Measurements from ENCODE around the gene STAMBP. TPM values are rescaled to one million over a fixed set of nuclear protein-coding genes. Genes with fewer than 3 reads are reported as not detected.

Gene STAMBP
- total RNA-seq, 1 experiment from 2014 or later = 76.6 TPM

- H3K9me3 ChIP-seq (replicated peaks) = no peaks in the 10 kb centered on the region
- H3K4me1 ChIP-seq (replicated peaks) = no peaks in the 10 kb centered on the region
- no peak overlapping the region for H3K27ac ChIP-seq
- H3K4me3 ChIP-seq = no peak overlapping the region
- peaks cover 10% of the 10 kb centered on the region; the same call in 1 of the 2 replicates for H3K27me3 ChIP-seq (replicated peaks)
- H3K36me3 ChIP-seq = 0 out of 2 replicates have a peak, but pooled peaks cover 2% of the 10 kb centered on the region
- peak in 1 of 2 experiments; percentile 37 for DNase-seq (ENCODE audit: low read depth in 1 of 2, low spot score in 2 of 2)
These were observed 4.7 kb upstream of the STAMBP start for GRCh38 chr2:73823916-73824523.

GRCh38 chr2:73825408-73825807 lies 3.4 kb upstream of the STAMBP start:
- Histone ChIP-seq H3K9me3 (replicated peaks) (no peaks in the 10 kb centered on the region), H3K4me1 (replicated peaks) (peaks cover 7% of the 10 kb centered on the region), H3K36me3 (0 out of 2 replicates have a peak, but pooled peaks cover 3% of the 10 kb centered on the region), H3K4me3 (no peak overlapping the region), H3K27ac (no peak overlapping the region), H3K27me3 (replicated peaks) (peaks cover 4% of the 10 kb centered on the region; the same call in 1 of the 2 replicates)
- DNase-seq (ENCODE audit: low read depth in 1 of 2, low spot score in 2 of 2) = no peak

- no peak overlapping the region for H3K27ac ChIP-seq
- 0 out of 2 replicates have a peak, but pooled peaks cover 11% of the 10 kb centered on the region for H3K36me3 ChIP-seq
- DNase-seq (ENCODE audit: low read depth in 1 of 2, low spot score in 2 of 2) = no peak
- H3K4me1 ChIP-seq (replicated peaks) = peaks cover 13% of the 10 kb centered on the region
- H3K4me3 ChIP-seq = no peak overlapping the region
- no peaks in the 10 kb centered on the region for H3K27me3 ChIP-seq (replicated peaks)
- no peaks in the 10 kb centered on the region for H3K9me3 ChIP-seq (replicated peaks)
These were observed 1.7 kb upstream of the STAMBP start for GRCh38 chr2:73827018-73827417.

GRCh38 chr2:73827660-73828388 lies 937 bp upstream of the STAMBP start:
- Histone ChIP-seq H3K36me3 (peaks cover 16% of the 10 kb centered on the region), H3K4me3 (no peak overlapping the region), H3K9me3 (replicated peaks) (no peaks in the 10 kb centered on the region), H3K4me1 (replicated peaks) (peaks cover 16% of the 10 kb centered on the region), H3K27ac (no peak overlapping the region), H3K27me3 (replicated peaks) (no peaks in the 10 kb centered on the region)
- no peak for DNase-seq (ENCODE audit: low read depth in 1 of 2, low spot score in 2 of 2)

- H3K4me3 ChIP-seq = peak overlapping the region; percentile 65
- peaks cover 22% of the 10 kb centered on the region for H3K36me3 ChIP-seq
- H3K4me1 ChIP-seq (replicated peaks) = peaks cover 19% of the 10 kb centered on the region
- no peaks in the 10 kb centered on the region for H3K9me3 ChIP-seq (replicated peaks)
- DNase-seq (ENCODE audit: low read depth in 1 of 2, low spot score in 2 of 2) = no peak
- H3K27ac ChIP-seq = no peak overlapping the region
- no peaks in the 10 kb centered on the region for H3K27me3 ChIP-seq (replicated peaks)
These were observed 358 bp upstream of the STAMBP start for GRCh38 chr2:73828389-73828817.

- peaks cover 19% of the 10 kb centered on the region for H3K4me1 ChIP-seq (replicated peaks)
- H3K9me3 ChIP-seq (replicated peaks) = no peaks in the 10 kb centered on the region
- peak in 1 of 2 experiments; percentile 7 for DNase-seq (ENCODE audit: low read depth in 1 of 2, low spot score in 2 of 2)
- H3K36me3 ChIP-seq = peaks cover 38% of the 10 kb centered on the region
- H3K4me3 ChIP-seq = no peak overlapping the region
- H3K27ac ChIP-seq = no peak overlapping the region
- no peaks in the 10 kb centered on the region for H3K27me3 ChIP-seq (replicated peaks)
These were observed 2.2 kb downstream of the STAMBP start for GRCh38 chr2:73830871-73831401.

- no peaks in the 10 kb centered on the region for H3K27me3 ChIP-seq (replicated peaks)
- no peak overlapping the region for H3K27ac ChIP-seq
- DNase-seq (ENCODE audit: low read depth in 1 of 2, low spot score in 2 of 2) = peak in 1 of 2 experiments; percentile 7
These were observed 4.2 kb downstream of the STAMBP start for GRCh38 chr2:73832930-73833329.

GRCh38 chr2:73836141-73836943 lies 7.6 kb downstream of the STAMBP start:
- Histone ChIP-seq H3K4me1 (replicated peaks) (peaks cover 7% of the 10 kb centered on the region), H3K36me3 (peaks cover 57% of the 10 kb centered on the region), H3K27me3 (replicated peaks) (no peaks in the 10 kb centered on the region), H3K9me3 (replicated peaks) (no peaks in the 10 kb centered on the region), H3K27ac (no peak overlapping the region), H3K4me3 (no peak overlapping the region)
- no peak for DNase-seq (ENCODE audit: low read depth in 1 of 2, low spot score in 2 of 2)

More at GRCh38 chr2:73832930-73833329, 4.2 kb downstream of the STAMBP start:
- Histone ChIP-seq H3K36me3 (peaks cover 54% of the 10 kb centered on the region), H3K4me3 (no peak overlapping the region), H3K9me3 (replicated peaks) (no peaks in the 10 kb centered on the region), H3K4me1 (replicated peaks) (peaks cover 19% of the 10 kb centered on the region)

GRCh38 chr2:73837847-73838585 lies 9.3 kb downstream of the STAMBP start:
- Histone ChIP-seq H3K9me3 (replicated peaks) (no peaks in the 10 kb centered on the region), H3K36me3 (peaks cover 64% of the 10 kb centered on the region), H3K4me1 (replicated peaks) (peaks cover under 1% of the 10 kb centered on the region), H3K27ac (no peak overlapping the region), H3K27me3 (replicated peaks) (no peaks in the 10 kb centered on the region), H3K4me3 (no peak overlapping the region)
- DNase-seq (ENCODE audit: low read depth in 1 of 2, low spot score in 2 of 2) = no peak

- H3K4me3 ChIP-seq = no peak overlapping the region
- DNase-seq (ENCODE audit: low read depth in 1 of 2, low spot score in 2 of 2) = peak in 1 of 2 experiments; percentile 3
- no peak overlapping the region for H3K27ac ChIP-seq
- no peaks in the 10 kb centered on the region for H3K9me3 ChIP-seq (replicated peaks)
- H3K36me3 ChIP-seq = peaks cover 62% of the 10 kb centered on the region
- H3K4me1 ChIP-seq (replicated peaks) = no peaks in the 10 kb centered on the region; the same call in 1 of the 2 replicates
- H3K27me3 ChIP-seq (replicated peaks) = no peaks in the 10 kb centered on the region
These were observed 10.3 kb downstream of the STAMBP start for GRCh38 chr2:73838889-73839534.

- Histone ChIP-seq H3K9me3 (replicated peaks) (no peaks in the 10 kb centered on the region), H3K27me3 (replicated peaks) (no peaks in the 10 kb centered on the region), H3K4me1 (replicated peaks) (no peaks in the 10 kb centered on the region; the same call in 1 of the 2 replicates), H3K4me3 (no peak overlapping the region), H3K27ac (no peak overlapping the region), H3K36me3 (peaks cover 64% of the 10 kb centered on the region)
- no peak for DNase-seq (ENCODE audit: low read depth in 1 of 2, low spot score in 2 of 2)
These were observed 11.1 kb downstream of the STAMBP start for GRCh38 chr2:73839653-73840411.

Data from SJSA1 (cell line).